ENCODE data around the gene TMIGD2. TPM values are rescaled to one million over a fixed set of nuclear protein-coding genes. Genes with fewer than 3 reads are reported as not detected.

Gene TMIGD2
- total RNA-seq, 1 experiment from 2014 or later = 0.94 TPM

DNA sequence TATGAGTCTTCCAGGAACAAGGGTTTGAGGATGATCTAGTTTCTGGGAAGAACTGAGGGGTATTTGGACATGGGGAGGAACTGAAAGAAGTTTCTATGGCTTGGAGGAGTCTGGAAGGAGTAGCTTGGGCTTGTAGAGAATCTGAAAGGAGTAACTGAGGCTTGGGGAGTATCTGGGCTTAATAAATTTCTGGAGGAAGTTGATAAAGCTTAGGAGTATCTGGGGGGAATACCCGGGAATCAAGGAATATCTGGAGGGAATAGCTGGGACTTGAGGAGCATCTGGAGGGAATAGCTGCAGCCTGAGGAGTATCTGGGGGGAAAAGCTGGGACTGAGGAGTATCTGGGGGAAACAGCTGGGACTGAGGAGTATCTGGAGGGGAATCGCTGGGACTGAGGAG lies 18.2 kb upstream of the TMIGD2 start (continued):
- TF ChIP-seq, protein P1, sequence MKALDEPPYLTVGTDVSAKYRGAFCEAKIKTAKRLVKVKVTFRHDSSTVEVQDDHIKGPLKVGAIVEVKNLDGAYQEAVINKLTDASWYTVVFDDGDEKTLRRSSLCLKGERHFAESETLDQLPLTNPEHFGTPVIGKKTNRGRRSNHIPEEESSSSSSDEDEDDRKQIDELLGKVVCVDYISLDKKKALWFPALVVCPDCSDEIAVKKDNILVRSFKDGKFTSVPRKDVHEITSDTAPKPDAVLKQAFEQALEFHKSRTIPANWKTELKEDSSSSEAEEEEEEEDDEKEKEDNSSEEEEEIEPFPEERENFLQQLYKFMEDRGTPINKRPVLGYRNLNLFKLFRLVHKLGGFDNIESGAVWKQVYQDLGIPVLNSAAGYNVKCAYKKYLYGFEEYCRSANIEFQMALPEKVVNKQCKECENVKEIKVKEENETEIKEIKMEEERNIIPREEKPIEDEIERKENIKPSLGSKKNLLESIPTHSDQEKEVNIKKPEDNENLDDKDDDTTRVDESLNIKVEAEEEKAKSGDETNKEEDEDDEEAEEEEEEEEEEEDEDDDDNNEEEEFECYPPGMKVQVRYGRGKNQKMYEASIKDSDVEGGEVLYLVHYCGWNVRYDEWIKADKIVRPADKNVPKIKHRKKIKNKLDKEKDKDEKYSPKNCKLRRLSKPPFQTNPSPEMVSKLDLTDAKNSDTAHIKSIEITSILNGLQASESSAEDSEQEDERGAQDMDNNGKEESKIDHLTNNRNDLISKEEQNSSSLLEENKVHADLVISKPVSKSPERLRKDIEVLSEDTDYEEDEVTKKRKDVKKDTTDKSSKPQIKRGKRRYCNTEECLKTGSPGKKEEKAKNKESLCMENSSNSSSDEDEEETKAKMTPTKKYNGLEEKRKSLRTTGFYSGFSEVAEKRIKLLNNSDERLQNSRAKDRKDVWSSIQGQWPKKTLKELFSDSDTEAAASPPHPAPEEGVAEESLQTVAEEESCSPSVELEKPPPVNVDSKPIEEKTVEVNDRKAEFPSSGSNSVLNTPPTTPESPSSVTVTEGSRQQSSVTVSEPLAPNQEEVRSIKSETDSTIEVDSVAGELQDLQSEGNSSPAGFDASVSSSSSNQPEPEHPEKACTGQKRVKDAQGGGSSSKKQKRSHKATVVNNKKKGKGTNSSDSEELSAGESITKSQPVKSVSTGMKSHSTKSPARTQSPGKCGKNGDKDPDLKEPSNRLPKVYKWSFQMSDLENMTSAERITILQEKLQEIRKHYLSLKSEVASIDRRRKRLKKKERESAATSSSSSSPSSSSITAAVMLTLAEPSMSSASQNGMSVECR (CRISPR knock-in tag; IDR thresholded peaks at IDR 0.05; ENCODE audit: borderline replicate concordance) = no peak
- TF ChIP-seq, protein P2, sequence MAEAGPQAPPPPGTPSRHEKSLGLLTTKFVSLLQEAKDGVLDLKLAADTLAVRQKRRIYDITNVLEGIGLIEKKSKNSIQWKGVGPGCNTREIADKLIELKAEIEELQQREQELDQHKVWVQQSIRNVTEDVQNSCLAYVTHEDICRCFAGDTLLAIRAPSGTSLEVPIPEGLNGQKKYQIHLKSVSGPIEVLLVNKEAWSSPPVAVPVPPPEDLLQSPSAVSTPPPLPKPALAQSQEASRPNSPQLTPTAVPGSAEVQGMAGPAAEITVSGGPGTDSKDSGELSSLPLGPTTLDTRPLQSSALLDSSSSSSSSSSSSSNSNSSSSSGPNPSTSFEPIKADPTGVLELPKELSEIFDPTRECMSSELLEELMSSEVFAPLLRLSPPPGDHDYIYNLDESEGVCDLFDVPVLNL (CRISPR knock-in tag; IDR thresholded peaks at IDR 0.05; ENCODE audit: borderline replicate concordance, low read depth) = no peak
- TF ChIP-seq OVOL2 (CRISPR knock-in tag; IDR thresholded peaks at IDR 0.05; ENCODE audit: borderline replicate concordance) (no peak), ZNF138 (CRISPR knock-in tag; conservative IDR thresholded peaks at IDR 0.05) (no peak), TP53 (CRISPR knock-in tag; IDR thresholded peaks at IDR 0.05) (no peak), TEAD4 (CRISPR knock-in tag; IDR thresholded peaks at IDR 0.05) (no peak), CBFB (CRISPR knock-in tag; IDR thresholded peaks at IDR 0.05; ENCODE audit: low read depth) (no peak), ZNF219 (CRISPR knock-in tag; IDR thresholded peaks at IDR 0.05; ENCODE audit: borderline replicate concordance) (no peak), NR2C2 (CRISPR knock-in tag; IDR thresholded peaks at IDR 0.05) (no peak)
- TF ChIP-seq, protein P3, sequence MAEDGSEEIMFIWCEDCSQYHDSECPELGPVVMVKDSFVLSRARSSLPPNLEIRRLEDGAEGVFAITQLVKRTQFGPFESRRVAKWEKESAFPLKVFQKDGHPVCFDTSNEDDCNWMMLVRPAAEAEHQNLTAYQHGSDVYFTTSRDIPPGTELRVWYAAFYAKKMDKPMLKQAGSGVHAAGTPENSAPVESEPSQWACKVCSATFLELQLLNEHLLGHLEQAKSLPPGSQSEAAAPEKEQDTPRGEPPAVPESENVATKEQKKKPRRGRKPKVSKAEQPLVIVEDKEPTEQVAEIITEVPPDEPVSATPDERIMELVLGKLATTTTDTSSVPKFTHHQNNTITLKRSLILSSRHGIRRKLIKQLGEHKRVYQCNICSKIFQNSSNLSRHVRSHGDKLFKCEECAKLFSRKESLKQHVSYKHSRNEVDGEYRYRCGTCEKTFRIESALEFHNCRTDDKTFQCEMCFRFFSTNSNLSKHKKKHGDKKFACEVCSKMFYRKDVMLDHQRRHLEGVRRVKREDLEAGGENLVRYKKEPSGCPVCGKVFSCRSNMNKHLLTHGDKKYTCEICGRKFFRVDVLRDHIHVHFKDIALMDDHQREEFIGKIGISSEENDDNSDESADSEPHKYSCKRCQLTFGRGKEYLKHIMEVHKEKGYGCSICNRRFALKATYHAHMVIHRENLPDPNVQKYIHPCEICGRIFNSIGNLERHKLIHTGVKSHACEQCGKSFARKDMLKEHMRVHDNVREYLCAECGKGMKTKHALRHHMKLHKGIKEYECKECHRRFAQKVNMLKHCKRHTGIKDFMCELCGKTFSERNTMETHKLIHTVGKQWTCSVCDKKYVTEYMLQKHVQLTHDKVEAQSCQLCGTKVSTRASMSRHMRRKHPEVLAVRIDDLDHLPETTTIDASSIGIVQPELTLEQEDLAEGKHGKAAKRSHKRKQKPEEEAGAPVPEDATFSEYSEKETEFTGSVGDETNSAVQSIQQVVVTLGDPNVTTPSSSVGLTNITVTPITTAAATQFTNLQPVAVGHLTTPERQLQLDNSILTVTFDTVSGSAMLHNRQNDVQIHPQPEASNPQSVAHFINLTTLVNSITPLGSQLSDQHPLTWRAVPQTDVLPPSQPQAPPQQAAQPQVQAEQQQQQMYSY (CRISPR knock-in tag; IDR thresholded peaks at IDR 0.05) = no peak
- TF ChIP-seq, protein P4, sequence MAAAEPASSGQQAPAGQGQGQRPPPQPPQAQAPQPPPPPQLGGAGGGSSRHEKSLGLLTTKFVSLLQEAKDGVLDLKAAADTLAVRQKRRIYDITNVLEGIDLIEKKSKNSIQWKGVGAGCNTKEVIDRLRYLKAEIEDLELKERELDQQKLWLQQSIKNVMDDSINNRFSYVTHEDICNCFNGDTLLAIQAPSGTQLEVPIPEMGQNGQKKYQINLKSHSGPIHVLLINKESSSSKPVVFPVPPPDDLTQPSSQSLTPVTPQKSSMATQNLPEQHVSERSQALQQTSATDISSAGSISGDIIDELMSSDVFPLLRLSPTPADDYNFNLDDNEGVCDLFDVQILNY (CRISPR knock-in tag; IDR thresholded peaks at IDR 0.05) = no peak

DNA sequence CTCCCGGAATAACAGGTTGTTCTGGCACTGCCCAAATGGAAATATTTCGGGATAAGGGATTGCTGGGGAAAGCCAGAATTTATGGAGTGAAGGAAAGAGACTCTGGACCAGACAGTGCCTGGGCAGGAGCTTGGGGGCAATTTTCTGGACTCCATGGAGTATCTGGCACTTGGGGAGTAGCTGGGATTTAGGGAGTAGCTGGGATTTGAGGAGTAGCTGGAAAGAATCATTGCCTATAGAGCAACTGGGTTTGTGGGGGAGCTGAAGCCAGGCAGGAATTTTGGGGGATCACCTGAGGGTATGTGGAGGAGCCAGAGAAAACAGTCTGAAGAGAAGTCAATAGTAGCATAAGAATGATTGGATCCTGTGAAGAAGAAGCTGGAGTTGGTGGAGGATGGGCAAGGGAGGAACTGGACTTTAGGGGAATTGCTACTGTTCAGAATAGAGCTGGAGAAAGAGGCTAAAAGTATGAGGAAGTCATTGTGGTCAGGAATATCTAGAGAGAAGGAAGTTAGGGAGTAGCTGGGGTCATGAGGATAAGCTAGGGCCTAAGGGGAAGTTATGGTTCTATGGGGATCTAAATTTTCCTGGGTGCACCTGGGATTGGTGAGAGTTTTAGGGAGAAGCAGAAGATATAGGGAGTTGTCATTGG lies 17.0 kb upstream of the TMIGD2 start:
- no peak for ATAC-seq
- no peaks in the 10 kb centered on the region for H3K4me1 Mint-ChIP-seq
- DNase-seq (ENCODE audit: low spot score) = no peak
- no peak overlapping the region for H3K27ac Mint-ChIP-seq
- peaks cover 51% of the 10 kb centered on the region for H3K36me3 Mint-ChIP-seq
- ChIA-PET CTCF (interaction anchor here (0.9 to 5.8 kb wide), 3 partner anchors 23 to 52 kb away, joined by 3 to 35 read pairs (median 7); no protein-coding TSS in a partner anchor), POLR2A (interaction anchor here (0.7 kb wide), 1 partner anchor 330 kb away, joined by 4 read pairs; no protein-coding TSS in a partner anchor)
- no peaks in the 10 kb centered on the region; the same call in 1 of the 2 replicates for H3K27me3 Mint-ChIP-seq (ENCODE audit: low read depth)
- no peak overlapping the region for H3K4me3 Mint-ChIP-seq
- H3K9me3 Mint-ChIP-seq = peaks cover 32% of the 10 kb centered on the region
- no peak for TF ChIP-seq GABPB1 (CRISPR knock-in tag; IDR thresholded peaks at IDR 0.05)
- no peak for TF ChIP-seq ZBTB21 (CRISPR knock-in tag; IDR thresholded peaks at IDR 0.05; ENCODE audit: borderline replicate concordance)
- TF ChIP-seq, protein P5, sequence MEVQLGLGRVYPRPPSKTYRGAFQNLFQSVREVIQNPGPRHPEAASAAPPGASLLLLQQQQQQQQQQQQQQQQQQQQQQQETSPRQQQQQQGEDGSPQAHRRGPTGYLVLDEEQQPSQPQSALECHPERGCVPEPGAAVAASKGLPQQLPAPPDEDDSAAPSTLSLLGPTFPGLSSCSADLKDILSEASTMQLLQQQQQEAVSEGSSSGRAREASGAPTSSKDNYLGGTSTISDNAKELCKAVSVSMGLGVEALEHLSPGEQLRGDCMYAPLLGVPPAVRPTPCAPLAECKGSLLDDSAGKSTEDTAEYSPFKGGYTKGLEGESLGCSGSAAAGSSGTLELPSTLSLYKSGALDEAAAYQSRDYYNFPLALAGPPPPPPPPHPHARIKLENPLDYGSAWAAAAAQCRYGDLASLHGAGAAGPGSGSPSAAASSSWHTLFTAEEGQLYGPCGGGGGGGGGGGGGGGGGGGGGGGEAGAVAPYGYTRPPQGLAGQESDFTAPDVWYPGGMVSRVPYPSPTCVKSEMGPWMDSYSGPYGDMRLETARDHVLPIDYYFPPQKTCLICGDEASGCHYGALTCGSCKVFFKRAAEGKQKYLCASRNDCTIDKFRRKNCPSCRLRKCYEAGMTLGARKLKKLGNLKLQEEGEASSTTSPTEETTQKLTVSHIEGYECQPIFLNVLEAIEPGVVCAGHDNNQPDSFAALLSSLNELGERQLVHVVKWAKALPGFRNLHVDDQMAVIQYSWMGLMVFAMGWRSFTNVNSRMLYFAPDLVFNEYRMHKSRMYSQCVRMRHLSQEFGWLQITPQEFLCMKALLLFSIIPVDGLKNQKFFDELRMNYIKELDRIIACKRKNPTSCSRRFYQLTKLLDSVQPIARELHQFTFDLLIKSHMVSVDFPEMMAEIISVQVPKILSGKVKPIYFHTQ (CRISPR knock-in tag; IDR thresholded peaks at IDR 0.05) = no peak
- TF ChIP-seq, protein P6, sequence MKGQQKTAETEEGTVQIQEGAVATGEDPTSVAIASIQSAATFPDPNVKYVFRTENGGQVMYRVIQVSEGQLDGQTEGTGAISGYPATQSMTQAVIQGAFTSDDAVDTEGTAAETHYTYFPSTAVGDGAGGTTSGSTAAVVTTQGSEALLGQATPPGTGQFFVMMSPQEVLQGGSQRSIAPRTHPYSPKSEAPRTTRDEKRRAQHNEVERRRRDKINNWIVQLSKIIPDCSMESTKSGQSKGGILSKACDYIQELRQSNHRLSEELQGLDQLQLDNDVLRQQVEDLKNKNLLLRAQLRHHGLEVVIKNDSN (CRISPR knock-in tag; IDR thresholded peaks at IDR 0.05) = no peak
- TF ChIP-seq, protein P2 (CRISPR knock-in tag; IDR thresholded peaks at IDR 0.05; ENCODE audit: borderline replicate concordance, low read depth) = no peak
- TF ChIP-seq, protein P7, sequence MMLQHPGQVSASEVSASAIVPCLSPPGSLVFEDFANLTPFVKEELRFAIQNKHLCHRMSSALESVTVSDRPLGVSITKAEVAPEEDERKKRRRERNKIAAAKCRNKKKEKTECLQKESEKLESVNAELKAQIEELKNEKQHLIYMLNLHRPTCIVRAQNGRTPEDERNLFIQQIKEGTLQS (CRISPR knock-in tag; conservative IDR thresholded peaks at IDR 0.05) = no peak
- TF ChIP-seq TCF7 (CRISPR knock-in tag; IDR thresholded peaks at IDR 0.05; ENCODE audit: low read depth) = no peak
